ENCODE measurements around the gene LMBRD2.

The LMBRD2 gene

DNA sequence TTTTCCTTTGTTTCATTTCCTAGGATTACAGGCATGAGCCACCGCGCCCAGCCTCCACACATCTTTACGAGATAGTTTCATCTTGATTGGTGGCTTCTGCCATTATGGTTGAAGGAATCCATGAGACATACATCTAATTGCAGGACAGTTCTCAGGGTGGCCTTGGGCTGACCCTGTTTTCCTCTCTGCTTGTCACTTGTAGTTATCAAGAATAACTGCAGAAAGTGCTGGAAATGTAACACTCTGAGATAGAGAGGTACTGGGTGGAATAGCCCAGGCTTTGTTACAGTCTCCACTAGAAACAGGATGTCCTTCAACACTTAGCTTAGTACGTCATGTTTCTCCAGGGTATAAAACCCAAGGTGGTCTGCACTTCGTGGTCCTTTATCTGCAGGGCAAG, 95.7 kb downstream of the LMBRD2 start:
- no peak for FAIRE-seq
- no peak for DNase-seq (ENCODE audit: insufficient read length, low spot score)

DNA sequence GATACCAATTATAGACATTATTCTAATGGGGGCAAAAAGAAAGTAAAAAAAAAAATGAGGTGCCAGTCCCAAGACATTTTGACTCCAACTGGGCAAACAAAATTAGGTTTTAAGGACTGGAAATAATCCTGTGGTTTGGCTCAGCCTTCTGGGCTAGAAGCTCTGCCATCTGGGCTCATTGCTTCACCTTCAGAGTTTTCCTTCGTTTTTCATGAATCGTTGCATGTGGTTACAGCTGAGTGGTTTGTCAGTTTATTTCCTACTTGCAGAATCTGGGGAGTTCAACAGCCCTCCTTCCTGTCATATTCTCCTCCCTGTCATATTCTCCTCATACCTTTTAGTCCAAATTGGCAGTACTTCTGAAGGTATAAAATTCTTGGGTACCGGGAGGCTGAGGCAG, 97.0 kb downstream of the LMBRD2 start:
- DNase-seq (ENCODE audit: insufficient read length, low spot score) (no peak), FAIRE-seq (no peak)

DNA sequence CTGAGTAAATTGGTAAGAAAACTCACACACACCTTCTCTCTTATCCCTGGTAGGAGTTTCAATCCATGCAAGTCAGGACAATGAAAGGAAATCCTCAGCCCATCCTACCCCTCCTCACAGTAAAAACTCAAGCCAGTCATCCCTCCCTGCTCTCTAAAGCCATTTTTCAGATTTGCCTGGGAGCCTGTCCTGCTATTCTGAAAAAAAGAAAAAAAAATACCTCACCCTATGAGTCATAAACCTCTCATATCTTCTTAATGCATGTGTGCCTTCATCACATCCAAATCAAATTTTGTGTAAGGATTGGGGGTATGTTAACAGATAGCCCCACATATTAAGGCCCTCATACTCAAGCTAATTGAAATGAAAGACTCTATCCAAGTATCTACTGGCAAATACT, 99.1 kb downstream of the LMBRD2 start:
- DNase-seq (ENCODE audit: insufficient read length, low spot score) (no peak), FAIRE-seq (no peak)

DNA sequence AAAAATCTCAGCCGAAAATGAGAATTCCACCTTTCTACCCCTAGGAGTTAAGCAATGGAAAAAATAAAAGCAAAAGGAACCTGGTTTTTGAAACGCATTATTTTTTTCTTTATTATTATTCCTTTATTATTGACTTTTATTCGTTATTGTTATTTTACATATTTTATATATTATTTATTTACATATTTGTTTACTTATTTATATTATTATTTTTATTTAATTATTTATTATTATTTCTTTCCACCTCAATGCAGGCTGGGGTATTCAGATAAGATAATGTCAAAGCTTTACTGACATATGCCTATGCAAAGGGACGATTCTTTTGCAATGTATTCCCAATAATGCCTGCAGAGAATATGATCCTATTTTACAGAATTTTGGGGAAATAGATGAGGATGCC, 101.7 kb downstream of the LMBRD2 start:
- FAIRE-seq (no peak), DNase-seq (ENCODE audit: insufficient read length, low spot score) (no peak)

All from HTR-8/SVneo (cell line).